WTC11 (cell line): ENCODE results near the gene CTIF. TPM values are rescaled to one million over a fixed set of nuclear protein-coding genes. Genes with fewer than 3 reads are reported as not detected.

Source experiments
- ATAC-seq: fragments of 200-7000 bp; cut with Tn5 transposase; 2 replicates; pipeline ENCODE4 v1.10.0; 2021; ENCODE audit warnings: mild to moderate bottlenecking, moderate library complexity
- CTCF ChIA-PET: fragments of 300-600 bp; sonication (Branson Sonifier 250); formaldehyde crosslinking; loops from one replicate; lab custom pipeline; 2021; ENCODE audit warnings: antibody characterized with exemption; lab: Charles Lee
- POLR2A ChIA-PET: fragments of 350-600 bp; sonication (Branson Sonifier 250); formaldehyde crosslinking; loops from one replicate; lab custom pipeline; 2021; ENCODE audit warnings: antibody characterized with exemption; lab: Charles Lee
- DNase-seq: peaks from one replicate; pipeline ENCODE4 v3.0.0; 2021; ENCODE audit warnings: low spot score
- H3K27ac Mint-ChIP-seq: 2 replicates; pipeline ENCODE4 v1.8.0; 2021; ENCODE audit warnings: mixed read lengths
- H3K27me3 Mint-ChIP-seq: 2 replicates; pipeline ENCODE4 v1.8.0; 2021; ENCODE audit warnings: low read depth, mild to moderate bottlenecking, moderate library complexity, mixed read lengths
- H3K36me3 Mint-ChIP-seq: 2 replicates; pipeline ENCODE4 v1.8.0; 2021; ENCODE audit warnings: mixed read lengths
- H3K4me1 Mint-ChIP-seq: 2 replicates; pipeline ENCODE4 v1.8.0; 2022; ENCODE audit warnings: mixed read lengths
- H3K4me3 Mint-ChIP-seq: 2 replicates; pipeline ENCODE4 v1.8.0; 2021; ENCODE audit warnings: mild to moderate bottlenecking, moderate library complexity, mixed read lengths
- H3K9me3 Mint-ChIP-seq: 2 replicates; pipeline ENCODE4 v1.8.0; 2021; ENCODE audit warnings: mixed read lengths
- ETV6 ChIP-seq: sonication (generic); formaldehyde crosslinking; IDR thresholded peaks from 2 replicates; pipeline ENCODE4 v1.8.1; 2022; ENCODE audit warnings: mild to moderate bottlenecking, missing genetic modification reagents
- FOXK1 ChIP-seq: sonication (generic); formaldehyde crosslinking; IDR thresholded peaks from 2 replicates; pipeline ENCODE4 v1.8.0; 2022; ENCODE audit warnings: mild to moderate bottlenecking, moderate library complexity, missing genetic modification reagents
- IRF2 ChIP-seq: sonication (generic); formaldehyde crosslinking; IDR thresholded peaks from 2 replicates; pipeline ENCODE4 v1.8.0; 2022; ENCODE audit warnings: low read depth, missing genetic modification reagents, borderline replicate concordance
- JAZF1 ChIP-seq: fragments of 250-450 bp; sonication (Bioruptor Pico); IDR thresholded peaks from 2 replicates; pipeline ENCODE4 v1.9.0; 2021; ENCODE audit warnings: moderate library complexity, mild to moderate bottlenecking, inconsistent platforms
- ZBTB21 ChIP-seq: sonication (generic); formaldehyde crosslinking; IDR thresholded peaks from 2 replicates; pipeline ENCODE4 v1.8.1; 2023; ENCODE audit warnings: mild to moderate bottlenecking, missing genetic modification reagents, borderline replicate concordance
- ZNF219 ChIP-seq: sonication (generic); formaldehyde crosslinking; IDR thresholded peaks from 2 replicates; pipeline ENCODE4 v1.8.0; 2023; ENCODE audit warnings: missing genetic modification reagents, mild to moderate bottlenecking, borderline replicate concordance
- ZNF317 ChIP-seq: sonication (generic); formaldehyde crosslinking; IDR thresholded peaks from 2 replicates; pipeline ENCODE4 v1.8.1; 2023; ENCODE audit warnings: low read depth, mild to moderate bottlenecking, moderate library complexity, missing genetic modification reagents, borderline replicate concordance
- total RNA-seq: library from RNA; stranded (reverse); gene quantifications from 3 replicates; pipeline ENCODE4 v1.2.3, GENCODE V29; 2021
- TF ChIP-seq, protein P1 (sequence below): fragments of 200-600 bp; IDR thresholded peaks from 2 replicates; pipeline ENCODE4 v1.8.0; 2022; ENCODE audit warnings: antibody characterized with exemption
- TF ChIP-seq, protein P2 (sequence below): sonication (generic); formaldehyde crosslinking; IDR thresholded peaks from 2 replicates; pipeline ENCODE4 v1.8.1; 2023; ENCODE audit warnings: mild to moderate bottlenecking, missing genetic modification reagents, borderline replicate concordance
- TF ChIP-seq, protein P3 (sequence below): fragments of 250-450 bp; sonication (Bioruptor Pico); conservative IDR thresholded peaks from 2 replicates; pipeline ENCODE4 v1.9.0; 2021; ENCODE audit warnings: mild to moderate bottlenecking

Gene CTIF
- total RNA-seq, 1 experiment from 2014 or later: 28.5 TPM

DNA sequence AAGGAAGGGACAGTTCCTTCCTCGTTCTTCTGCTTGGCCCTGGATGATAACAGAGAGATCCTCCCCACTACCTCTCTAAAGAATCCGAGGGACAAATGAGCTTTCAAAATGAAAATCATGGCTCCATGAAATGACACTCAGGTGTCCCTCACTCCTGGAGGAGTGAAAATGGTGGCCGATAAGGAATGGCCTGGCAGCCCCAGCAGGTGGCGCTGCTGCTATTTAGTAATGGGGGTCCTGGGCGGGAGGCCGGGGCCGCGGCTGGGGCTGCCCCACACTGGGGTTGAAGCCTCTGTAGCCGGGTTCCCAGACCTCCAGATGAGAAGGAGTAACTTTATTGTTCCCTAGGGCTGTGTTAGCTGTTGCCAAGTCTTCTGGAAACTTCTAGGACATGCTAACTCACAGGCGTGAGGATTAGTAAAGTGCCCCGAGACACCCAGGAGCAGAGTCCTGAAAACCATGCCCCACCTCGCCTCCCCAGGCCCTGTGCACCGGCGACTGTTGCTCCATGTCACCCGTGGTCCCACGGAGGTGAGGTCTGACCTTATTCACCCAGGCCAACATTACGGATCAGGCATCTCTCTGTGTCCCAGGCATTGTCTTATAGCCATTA, 138.0 kb downstream of the CTIF start:
- Mint-ChIP-seq H3K9me3 (no peaks in the 10 kb centered on the region), H3K4me3 (no peak overlapping the region), H3K36me3 (no peaks in the 10 kb centered on the region)
- ChIA-PET POLR2A (no interaction called here), CTCF (interaction anchor here (0.6 to 1.0 kb wide), 6 partner anchors 12 to 562 kb away, joined by 3 to 6 read pairs (median 4); no protein-coding TSS in a partner anchor)
- TF ChIP-seq ZBTB21 (CRISPR knock-in tag): no peak
- TF ChIP-seq, protein P1, sequence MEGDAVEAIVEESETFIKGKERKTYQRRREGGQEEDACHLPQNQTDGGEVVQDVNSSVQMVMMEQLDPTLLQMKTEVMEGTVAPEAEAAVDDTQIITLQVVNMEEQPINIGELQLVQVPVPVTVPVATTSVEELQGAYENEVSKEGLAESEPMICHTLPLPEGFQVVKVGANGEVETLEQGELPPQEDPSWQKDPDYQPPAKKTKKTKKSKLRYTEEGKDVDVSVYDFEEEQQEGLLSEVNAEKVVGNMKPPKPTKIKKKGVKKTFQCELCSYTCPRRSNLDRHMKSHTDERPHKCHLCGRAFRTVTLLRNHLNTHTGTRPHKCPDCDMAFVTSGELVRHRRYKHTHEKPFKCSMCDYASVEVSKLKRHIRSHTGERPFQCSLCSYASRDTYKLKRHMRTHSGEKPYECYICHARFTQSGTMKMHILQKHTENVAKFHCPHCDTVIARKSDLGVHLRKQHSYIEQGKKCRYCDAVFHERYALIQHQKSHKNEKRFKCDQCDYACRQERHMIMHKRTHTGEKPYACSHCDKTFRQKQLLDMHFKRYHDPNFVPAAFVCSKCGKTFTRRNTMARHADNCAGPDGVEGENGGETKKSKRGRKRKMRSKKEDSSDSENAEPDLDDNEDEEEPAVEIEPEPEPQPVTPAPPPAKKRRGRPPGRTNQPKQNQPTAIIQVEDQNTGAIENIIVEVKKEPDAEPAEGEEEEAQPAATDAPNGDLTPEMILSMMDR: peak; percentile 68
- TF ChIP-seq, all 79 proteins: peak for 1
- ATAC-seq (peak; percentile 69), DNase-seq (peak; percentile 89)
- Mint-ChIP-seq H3K27me3 (no peaks in the 10 kb centered on the region), H3K4me1 (no peaks in the 10 kb centered on the region), H3K27ac (no peak overlapping the region)

DNA sequence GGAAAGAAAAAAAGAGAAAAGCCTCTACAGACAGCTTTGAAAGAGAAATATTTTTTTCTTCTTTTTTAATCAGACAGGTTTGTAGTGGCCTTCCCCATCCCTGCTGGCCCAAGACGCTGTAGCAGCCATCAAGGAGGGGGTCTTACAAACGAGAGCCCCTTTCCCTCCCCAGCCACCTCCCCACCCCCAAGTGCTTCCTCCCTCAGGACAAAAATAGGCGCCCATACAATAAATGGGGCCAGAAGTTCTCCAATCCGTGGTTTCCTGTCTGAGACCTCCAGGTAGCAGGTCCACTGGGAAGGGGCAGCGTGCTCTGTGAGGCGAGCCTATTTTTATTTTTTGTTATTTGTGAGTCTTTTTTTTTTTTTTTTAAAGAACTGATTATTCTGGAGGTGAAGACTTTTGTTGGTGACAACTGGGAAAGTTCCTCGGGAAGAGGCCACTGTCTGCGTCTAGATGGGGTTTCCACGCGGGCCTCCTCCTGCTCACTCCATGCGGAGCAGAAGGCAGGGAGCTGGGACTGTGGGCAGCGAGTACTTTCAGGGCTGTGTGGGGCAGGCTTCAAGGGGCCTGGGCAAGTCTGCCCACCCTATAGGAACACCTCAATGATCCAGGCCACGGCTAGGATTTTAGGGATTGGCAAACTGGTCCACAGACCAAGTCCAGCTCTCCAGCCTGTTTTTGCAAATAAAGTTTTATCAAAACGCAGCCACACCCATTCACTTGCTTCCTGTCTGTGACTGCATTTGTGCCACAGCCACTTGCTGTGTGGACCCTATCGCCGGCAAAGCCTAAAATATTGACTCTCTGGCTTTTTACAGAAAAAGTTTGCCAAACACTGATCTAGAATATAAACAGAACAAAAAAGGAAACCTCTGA, 139.6 kb downstream of the CTIF start:
- TF ChIP-seq IRF2 (CRISPR knock-in tag) (no peak), ZNF219 (CRISPR knock-in tag) (no peak), ETV6 (no peak)
- TF ChIP-seq, protein P2, sequence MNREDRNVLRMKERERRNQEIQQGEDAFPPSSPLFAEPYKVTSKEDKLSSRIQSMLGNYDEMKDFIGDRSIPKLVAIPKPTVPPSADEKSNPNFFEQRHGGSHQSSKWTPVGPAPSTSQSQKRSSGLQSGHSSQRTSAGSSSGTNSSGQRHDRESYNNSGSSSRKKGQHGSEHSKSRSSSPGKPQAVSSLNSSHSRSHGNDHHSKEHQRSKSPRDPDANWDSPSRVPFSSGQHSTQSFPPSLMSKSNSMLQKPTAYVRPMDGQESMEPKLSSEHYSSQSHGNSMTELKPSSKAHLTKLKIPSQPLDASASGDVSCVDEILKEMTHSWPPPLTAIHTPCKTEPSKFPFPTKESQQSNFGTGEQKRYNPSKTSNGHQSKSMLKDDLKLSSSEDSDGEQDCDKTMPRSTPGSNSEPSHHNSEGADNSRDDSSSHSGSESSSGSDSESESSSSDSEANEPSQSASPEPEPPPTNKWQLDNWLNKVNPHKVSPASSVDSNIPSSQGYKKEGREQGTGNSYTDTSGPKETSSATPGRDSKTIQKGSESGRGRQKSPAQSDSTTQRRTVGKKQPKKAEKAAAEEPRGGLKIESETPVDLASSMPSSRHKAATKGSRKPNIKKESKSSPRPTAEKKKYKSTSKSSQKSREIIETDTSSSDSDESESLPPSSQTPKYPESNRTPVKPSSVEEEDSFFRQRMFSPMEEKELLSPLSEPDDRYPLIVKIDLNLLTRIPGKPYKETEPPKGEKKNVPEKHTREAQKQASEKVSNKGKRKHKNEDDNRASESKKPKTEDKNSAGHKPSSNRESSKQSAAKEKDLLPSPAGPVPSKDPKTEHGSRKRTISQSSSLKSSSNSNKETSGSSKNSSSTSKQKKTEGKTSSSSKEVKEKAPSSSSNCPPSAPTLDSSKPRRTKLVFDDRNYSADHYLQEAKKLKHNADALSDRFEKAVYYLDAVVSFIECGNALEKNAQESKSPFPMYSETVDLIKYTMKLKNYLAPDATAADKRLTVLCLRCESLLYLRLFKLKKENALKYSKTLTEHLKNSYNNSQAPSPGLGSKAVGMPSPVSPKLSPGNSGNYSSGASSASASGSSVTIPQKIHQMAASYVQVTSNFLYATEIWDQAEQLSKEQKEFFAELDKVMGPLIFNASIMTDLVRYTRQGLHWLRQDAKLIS: no peak
- CTCF ChIA-PET: interaction anchor here (0.6 to 0.9 kb wide), 3 partner anchors 43 to 560 kb away, joined by 3 to 4 read pairs (median 3); no protein-coding TSS in a partner anchor
- no peaks in the 10 kb centered on the region for H3K36me3 Mint-ChIP-seq
- no peak overlapping the region for H3K27ac Mint-ChIP-seq
- no peak overlapping the region for H3K4me3 Mint-ChIP-seq
- no peaks in the 10 kb centered on the region for H3K9me3 Mint-ChIP-seq
- ATAC-seq: no peak
- POLR2A ChIA-PET: no interaction called here
- H3K27me3 Mint-ChIP-seq: no peaks in the 10 kb centered on the region
- H3K4me1 Mint-ChIP-seq: no peaks in the 10 kb centered on the region
- no peak for DNase-seq

DNA sequence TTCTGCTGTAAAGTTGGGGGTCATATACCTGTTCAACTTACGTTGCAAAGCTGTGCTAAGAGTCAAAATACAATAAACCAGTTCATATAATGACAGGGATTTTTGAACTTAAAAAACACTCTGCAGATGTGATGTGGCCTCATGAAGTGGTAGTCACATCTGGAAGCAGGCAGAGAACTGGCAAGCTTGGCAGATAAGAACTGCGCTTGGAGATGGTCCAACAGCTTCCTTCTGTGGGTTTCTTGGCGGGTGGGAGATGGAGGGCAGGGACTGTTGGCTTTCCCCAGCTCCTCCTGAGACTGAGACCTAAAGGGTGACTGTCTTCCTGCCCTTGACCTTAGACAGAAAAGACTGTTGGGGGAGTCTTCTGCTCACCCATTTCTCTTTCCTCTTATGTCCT, 140.4 kb downstream of the CTIF start:
- Mint-ChIP-seq H3K27ac (no peak overlapping the region), H3K4me3 (no peak overlapping the region)
- CTCF ChIA-PET: interaction anchor here (0.5 to 0.9 kb wide), 2 partner anchors 111 to 829 kb away, joined by 3 read pairs; no protein-coding TSS in a partner anchor

More for the DNA sequence above, 140.4 kb downstream of the CTIF start:
- DNase-seq (no peak), ATAC-seq (no peak)
- H3K4me1 Mint-ChIP-seq: no peaks in the 10 kb centered on the region
- no peaks in the 10 kb centered on the region for H3K9me3 Mint-ChIP-seq
- no peak for TF ChIP-seq ZNF219 (CRISPR knock-in tag)
- TF ChIP-seq, protein P3, sequence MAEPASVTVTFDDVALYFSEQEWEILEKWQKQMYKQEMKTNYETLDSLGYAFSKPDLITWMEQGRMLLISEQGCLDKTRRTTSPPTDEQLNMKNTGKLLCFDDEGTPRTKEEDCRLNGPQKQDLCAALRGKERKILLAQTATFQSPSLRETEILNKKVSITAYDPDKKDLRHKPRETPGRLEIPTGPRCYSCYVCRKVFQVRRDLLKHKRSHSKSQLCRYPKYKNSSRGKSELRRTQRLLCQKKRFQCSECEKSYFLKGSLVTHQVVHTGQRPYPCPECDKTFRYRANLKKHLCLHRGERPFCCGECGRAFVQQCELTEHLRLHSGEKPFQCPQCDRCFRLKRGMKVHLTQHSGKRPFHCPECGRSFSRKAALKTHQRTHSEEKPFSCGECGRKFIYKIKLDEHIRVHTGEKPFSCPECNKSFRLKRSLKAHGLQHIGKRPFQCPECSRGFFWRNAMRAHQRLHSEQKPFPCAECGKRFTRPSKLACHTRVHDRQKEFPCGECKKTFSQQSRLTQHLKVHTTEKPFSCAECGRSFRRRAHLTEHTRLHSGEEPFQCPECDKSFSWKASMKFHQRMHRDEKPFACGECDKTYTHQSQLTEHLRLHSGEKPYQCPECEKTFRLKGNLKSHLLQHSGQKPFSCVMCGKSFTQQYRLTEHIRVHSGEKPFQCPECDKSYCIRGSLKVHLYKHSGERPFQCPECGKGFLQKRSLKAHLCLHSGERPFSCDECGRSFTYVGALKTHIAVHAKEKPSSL (CRISPR knock-in tag): no peak
- no peak for TF ChIP-seq ZNF317 (CRISPR knock-in tag)
- TF ChIP-seq JAZF1: no peak
- TF ChIP-seq FOXK1 (CRISPR knock-in tag): no peak
- H3K27me3 Mint-ChIP-seq: no peaks in the 10 kb centered on the region
- POLR2A ChIA-PET: no interaction called here
- no peaks in the 10 kb centered on the region for H3K36me3 Mint-ChIP-seq
